Transverse colon (tissue), 3 donors: Measurements from ENCODE around the gene HUNK.

Source experiments
- POLR2A ChIP-seq: fragments of 450-650 bp; IDR thresholded peaks from one replicate; pipeline ENCODE4 v1.6.1; 2016; ENCODE audit warnings: antibody characterized with exemption, mild to moderate bottlenecking, moderate library complexity
- TF ChIP-seq, protein P1 (sequence below), 5 experiments: fragments of 200-600 bp in 3 of 5; fragments of 450-650 bp in 2 of 5; sonication (generic) in 3 of 5; IDR thresholded peaks; 1 replicate in 2 of 5; 2 replicates in 3 of 5; pipeline ENCODE4 v1.5.1; 2016 to 2017; ENCODE audit warnings: antibody characterized with exemption in 5 of 5, inconsistent platforms in 3 of 5, mild to moderate bottlenecking in 2 of 5, moderate library complexity in 1 of 5

DNA sequence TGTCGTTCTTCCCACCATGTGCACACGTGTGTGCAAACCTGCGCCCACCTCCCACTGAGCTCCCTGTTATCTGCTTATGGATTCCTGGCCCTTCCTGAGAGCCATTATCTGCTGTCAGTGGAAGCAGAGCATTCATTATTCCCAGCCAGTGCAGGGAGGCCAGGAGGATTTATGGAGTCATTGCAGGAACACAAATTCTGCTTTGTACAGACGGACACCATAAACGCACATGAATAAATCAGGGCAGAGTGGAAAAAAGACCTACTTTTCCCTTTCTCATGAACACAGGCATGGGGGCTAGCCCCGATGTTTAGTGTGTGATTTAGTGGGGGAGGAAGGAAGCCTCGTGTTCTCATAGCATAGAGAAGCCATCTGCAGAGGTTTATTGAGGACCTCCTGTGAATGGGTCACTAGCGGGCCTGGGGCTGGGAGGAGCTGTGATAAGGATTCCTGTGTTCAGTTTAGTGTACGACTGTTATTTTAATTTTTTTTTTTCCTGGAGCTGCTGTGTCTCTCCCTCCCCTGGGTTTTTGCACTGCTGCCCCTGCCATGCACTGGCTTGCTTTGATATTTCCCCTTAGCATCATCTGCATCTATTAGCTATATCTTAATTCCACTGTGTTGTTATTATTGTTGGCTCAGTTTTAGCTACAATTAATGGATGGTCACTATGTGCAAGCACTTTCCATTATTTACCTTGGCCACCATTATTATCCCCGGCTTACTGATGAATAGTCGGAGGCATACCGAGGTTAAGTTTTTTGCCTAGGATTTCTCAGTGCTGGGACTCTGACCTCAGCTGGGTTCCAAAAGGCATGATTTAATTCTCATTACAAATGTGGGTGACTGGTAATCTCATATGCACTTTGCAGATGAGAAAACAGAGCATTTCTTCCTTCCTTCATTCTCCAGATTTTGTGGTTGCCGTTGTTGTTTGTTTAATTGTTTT is 33.0 kb downstream of the HUNK start:
- TF ChIP-seq, protein P1, sequence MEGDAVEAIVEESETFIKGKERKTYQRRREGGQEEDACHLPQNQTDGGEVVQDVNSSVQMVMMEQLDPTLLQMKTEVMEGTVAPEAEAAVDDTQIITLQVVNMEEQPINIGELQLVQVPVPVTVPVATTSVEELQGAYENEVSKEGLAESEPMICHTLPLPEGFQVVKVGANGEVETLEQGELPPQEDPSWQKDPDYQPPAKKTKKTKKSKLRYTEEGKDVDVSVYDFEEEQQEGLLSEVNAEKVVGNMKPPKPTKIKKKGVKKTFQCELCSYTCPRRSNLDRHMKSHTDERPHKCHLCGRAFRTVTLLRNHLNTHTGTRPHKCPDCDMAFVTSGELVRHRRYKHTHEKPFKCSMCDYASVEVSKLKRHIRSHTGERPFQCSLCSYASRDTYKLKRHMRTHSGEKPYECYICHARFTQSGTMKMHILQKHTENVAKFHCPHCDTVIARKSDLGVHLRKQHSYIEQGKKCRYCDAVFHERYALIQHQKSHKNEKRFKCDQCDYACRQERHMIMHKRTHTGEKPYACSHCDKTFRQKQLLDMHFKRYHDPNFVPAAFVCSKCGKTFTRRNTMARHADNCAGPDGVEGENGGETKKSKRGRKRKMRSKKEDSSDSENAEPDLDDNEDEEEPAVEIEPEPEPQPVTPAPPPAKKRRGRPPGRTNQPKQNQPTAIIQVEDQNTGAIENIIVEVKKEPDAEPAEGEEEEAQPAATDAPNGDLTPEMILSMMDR (IDR thresholded peaks at IDR 0.05), result no peak
- TF ChIP-seq POLR2A, result no peak
